Measurements from ENCODE around the gene TAS2R14.

DNA sequence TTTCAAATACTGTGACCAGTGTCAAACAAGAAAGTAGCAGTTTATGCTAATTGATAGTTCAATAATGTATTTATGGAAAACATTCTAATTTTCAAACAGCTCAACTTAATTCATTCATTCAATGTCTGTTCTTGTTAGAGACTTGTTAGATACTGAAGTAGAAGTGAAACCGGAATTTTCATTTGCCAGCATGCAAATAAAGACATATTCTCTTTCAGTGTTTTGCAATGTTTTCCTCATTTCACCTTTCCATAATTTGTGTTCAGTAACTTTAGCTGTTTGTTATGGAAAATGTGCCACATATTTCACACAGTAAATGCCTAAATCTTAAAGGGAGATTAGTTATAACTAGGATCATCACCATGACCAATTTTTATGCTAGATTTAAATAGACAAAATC lies 26.4 kb upstream of the TAS2R14 start:
- TF ChIP-seq, protein P1, sequence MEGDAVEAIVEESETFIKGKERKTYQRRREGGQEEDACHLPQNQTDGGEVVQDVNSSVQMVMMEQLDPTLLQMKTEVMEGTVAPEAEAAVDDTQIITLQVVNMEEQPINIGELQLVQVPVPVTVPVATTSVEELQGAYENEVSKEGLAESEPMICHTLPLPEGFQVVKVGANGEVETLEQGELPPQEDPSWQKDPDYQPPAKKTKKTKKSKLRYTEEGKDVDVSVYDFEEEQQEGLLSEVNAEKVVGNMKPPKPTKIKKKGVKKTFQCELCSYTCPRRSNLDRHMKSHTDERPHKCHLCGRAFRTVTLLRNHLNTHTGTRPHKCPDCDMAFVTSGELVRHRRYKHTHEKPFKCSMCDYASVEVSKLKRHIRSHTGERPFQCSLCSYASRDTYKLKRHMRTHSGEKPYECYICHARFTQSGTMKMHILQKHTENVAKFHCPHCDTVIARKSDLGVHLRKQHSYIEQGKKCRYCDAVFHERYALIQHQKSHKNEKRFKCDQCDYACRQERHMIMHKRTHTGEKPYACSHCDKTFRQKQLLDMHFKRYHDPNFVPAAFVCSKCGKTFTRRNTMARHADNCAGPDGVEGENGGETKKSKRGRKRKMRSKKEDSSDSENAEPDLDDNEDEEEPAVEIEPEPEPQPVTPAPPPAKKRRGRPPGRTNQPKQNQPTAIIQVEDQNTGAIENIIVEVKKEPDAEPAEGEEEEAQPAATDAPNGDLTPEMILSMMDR (IDR thresholded peaks at IDR 0.05) = no peak
- no peak for TF ChIP-seq EP300 (IDR thresholded peaks at IDR 0.05)
- TF ChIP-seq POLR2A (IDR thresholded peaks at IDR 0.05) = no peak
